ENCODE results near the gene EHHADH. TPM values are rescaled to one million over a fixed set of nuclear protein-coding genes. Genes with fewer than 3 reads are reported as not detected.
"Not testable (repeated sequence)": the region's sequence is repeated elsewhere in the genome, so short reads cannot be mapped to it uniquely, and the experiment has no call there.

EHHADH gene
- total RNA-seq (2021) (8.4 and 8.8 TPM in 2 replicates), Bru-seq, nascent RNA (percentile 44 among the genes with signal in this experiment), BruChase-seq, experiment 1, labeled RNA remaining after a 2-hour chase (percentile 42 among the genes with signal in this experiment), BruChase-seq, experiment 2, labeled RNA remaining after a 6-hour chase (percentile 43 among the genes with signal in this experiment)
- long read RNA-seq, transcript EHHADH-201 (7 exons, 3,850 nt) = major isoform, 5 of 10 reads
- long read RNA-seq, partial matches to known transcripts = 0 of 10 reads
- long read RNA-seq, other reads (novel, unspliced or antisense) = 5 of 10 reads

DNA sequence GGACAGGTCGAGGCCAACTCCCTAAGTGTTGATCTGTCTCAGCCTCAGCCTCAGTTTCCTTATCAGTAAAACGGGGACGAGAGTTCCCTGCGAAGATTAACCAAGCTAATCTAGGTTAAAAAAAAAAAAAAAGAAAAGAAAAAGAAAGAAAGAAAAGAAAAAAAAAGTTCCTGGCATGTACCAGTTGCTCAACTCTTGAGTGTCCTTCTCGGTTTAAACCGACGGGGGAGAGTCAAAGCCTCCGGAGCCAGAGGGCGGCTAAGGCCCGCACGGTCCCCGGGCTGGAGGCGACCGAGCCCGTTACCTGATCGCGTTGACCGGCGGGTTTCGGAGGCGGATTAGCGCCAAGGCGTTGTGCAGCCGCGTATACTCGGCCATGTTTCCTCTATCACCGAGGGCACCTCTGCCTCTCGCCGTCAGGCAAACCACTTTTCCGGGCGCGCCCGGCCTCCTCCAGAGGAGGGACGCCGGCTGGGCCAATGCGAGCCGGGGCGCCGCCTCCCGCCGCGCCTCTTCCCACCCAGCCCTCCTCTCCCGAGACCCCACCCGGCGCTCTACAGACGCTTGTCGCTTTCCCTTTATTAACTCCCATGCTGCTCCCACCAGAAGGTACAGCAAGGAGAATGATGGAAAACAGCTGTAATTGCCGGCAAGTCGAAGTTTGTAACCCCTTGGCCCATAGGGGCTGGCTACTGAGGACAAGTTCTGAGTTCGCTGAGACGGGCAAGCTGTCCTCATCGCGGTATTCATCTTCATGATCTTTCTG, at the start of gene EHHADH:
TSS of gene EHHADH (minus strand) at position 405 of the 766 bp plus-strand sequence. CDS start at position 378, 27 bp downstream.
- Histone ChIP-seq H3K4me3 (peak within 1 kb of the TSS; percentile 65), H3K79me2 (ENCODE audit: low read depth) (no peaks in the 10 kb centered on the region), H3F3A (ENCODE audit: insufficient read depth, low read depth) (no peaks in the 10 kb centered on the region; the same call in 1 of the 2 replicates), H4K20me1 (ENCODE audit: insufficient read depth) (no peaks in the 10 kb centered on the region), H3K27ac (no peak within 1 kb of the TSS), H3K27me3 (ENCODE audit: insufficient read depth, low read depth) (no peaks in the 10 kb centered on the region), H3K4me2 (peak within 1 kb of the TSS; percentile 85), H3K9me2 (ENCODE audit: insufficient read depth) (no peaks in the 10 kb centered on the region), H3K4me1 (replicated peaks; ENCODE audit: insufficient read depth) (no peaks in the 10 kb centered on the region), H2AFZ (peak within 1 kb of the TSS; percentile 83), H3K9me3 (ENCODE audit: insufficient read depth, low read depth) (0 out of 2 replicates have a peak, but pooled peaks cover 6% of the 10 kb centered on the region), H3K36me3 (ENCODE audit: low read depth) (no peaks in the 10 kb centered on the region)
- ChIA-PET POLR2A (ENCODE audit: unreplicated experiment) (interaction anchor here (0.6 to 0.7 kb wide), 2 partner anchors 302 to 1530 kb away, joined by 5 to 12 read pairs; no protein-coding TSS in a partner anchor), CTCF (interaction anchor here (0.6 kb wide), 1 partner anchor 411 kb away, joined by 5 read pairs; no protein-coding TSS in a partner anchor)
- intact Hi-C loops (cut with micrococcal nuclease; ENCODE audit: unreplicated experiment) = no loop called here
- TF ChIP-seq EZH2 (IDR thresholded peaks at IDR 0.05; ENCODE audit: low read depth) = no peak; the same call in 1 of the 2 replicates
- TF ChIP-seq, protein P1, sequence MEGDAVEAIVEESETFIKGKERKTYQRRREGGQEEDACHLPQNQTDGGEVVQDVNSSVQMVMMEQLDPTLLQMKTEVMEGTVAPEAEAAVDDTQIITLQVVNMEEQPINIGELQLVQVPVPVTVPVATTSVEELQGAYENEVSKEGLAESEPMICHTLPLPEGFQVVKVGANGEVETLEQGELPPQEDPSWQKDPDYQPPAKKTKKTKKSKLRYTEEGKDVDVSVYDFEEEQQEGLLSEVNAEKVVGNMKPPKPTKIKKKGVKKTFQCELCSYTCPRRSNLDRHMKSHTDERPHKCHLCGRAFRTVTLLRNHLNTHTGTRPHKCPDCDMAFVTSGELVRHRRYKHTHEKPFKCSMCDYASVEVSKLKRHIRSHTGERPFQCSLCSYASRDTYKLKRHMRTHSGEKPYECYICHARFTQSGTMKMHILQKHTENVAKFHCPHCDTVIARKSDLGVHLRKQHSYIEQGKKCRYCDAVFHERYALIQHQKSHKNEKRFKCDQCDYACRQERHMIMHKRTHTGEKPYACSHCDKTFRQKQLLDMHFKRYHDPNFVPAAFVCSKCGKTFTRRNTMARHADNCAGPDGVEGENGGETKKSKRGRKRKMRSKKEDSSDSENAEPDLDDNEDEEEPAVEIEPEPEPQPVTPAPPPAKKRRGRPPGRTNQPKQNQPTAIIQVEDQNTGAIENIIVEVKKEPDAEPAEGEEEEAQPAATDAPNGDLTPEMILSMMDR (conservative IDR thresholded peaks at IDR 0.05) = no peak
- peak; percentile 52 to 75 for DNase-seq
- TSS peak; percentile 82 for BruUV-seq (replicated peaks)

GRCh38 chr3:185299918-185300426, 46.1 kb upstream of the EHHADH start:
- DNase-seq; CTCF ChIA-PET; H3K9me2 ChIP-seq (ENCODE audit: insufficient read depth); H3K79me2 ChIP-seq (ENCODE audit: low read depth); H3F3A ChIP-seq (ENCODE audit: insufficient read depth, low read depth); H3K36me3 ChIP-seq (ENCODE audit: low read depth); H3K27ac ChIP-seq; H3K9me3 ChIP-seq (ENCODE audit: insufficient read depth, low read depth); BruUV-seq (replicated peaks); H3K4me3 ChIP-seq; H3K27me3 ChIP-seq (ENCODE audit: insufficient read depth, low read depth); H3K4me2 ChIP-seq; H2AFZ ChIP-seq; intact Hi-C loops (cut with micrococcal nuclease; ENCODE audit: unreplicated experiment); H3K4me1 ChIP-seq (replicated peaks; ENCODE audit: insufficient read depth); H4K20me1 ChIP-seq (ENCODE audit: insufficient read depth): not testable (repeated sequence)
- POLR2A ChIA-PET (ENCODE audit: unreplicated experiment) = interaction anchor here (0.6 kb wide), 1 partner anchor 158 kb away, joined by 3 read pairs; no protein-coding TSS in a partner anchor

- Histone ChIP-seq H3K36me3 (ENCODE audit: low read depth) (no peaks in the 10 kb centered on the region), H3K4me3 (no peak overlapping the region), H3K27me3 (ENCODE audit: insufficient read depth, low read depth) (no peaks in the 10 kb centered on the region), H3K27ac (no peak overlapping the region), H4K20me1 (ENCODE audit: insufficient read depth) (no peaks in the 10 kb centered on the region), H3K79me2 (ENCODE audit: low read depth) (no peaks in the 10 kb centered on the region), H3K4me2 (no peak overlapping the region), H3K9me3 (ENCODE audit: insufficient read depth, low read depth) (no peaks in the 10 kb centered on the region; the same call in 1 of the 2 replicates), H3K4me1 (replicated peaks; ENCODE audit: insufficient read depth) (no peaks in the 10 kb centered on the region), H3K9me2 (ENCODE audit: insufficient read depth) (no peaks in the 10 kb centered on the region), H2AFZ (no peak overlapping the region), H3F3A (ENCODE audit: insufficient read depth, low read depth) (no peaks in the 10 kb centered on the region)
- ChIA-PET CTCF (no interaction called here), POLR2A (ENCODE audit: unreplicated experiment) (no interaction called here)
- TF ChIP-seq EZH2 (IDR thresholded peaks at IDR 0.05; ENCODE audit: low read depth) = no peak
- TF ChIP-seq, protein P1 (conservative IDR thresholded peaks at IDR 0.05) = no peak
- DNase-seq = no peak
- no TSS peak for BruUV-seq (replicated peaks)
- intact Hi-C loops (cut with micrococcal nuclease; ENCODE audit: unreplicated experiment) = no loop called here
Observed at GRCh38 chr3:185297867-185298266, 44.0 kb upstream of the EHHADH start.

All from PC-9 (cell line).